ENCODE measurements around the gene GRIA1.

DNA sequence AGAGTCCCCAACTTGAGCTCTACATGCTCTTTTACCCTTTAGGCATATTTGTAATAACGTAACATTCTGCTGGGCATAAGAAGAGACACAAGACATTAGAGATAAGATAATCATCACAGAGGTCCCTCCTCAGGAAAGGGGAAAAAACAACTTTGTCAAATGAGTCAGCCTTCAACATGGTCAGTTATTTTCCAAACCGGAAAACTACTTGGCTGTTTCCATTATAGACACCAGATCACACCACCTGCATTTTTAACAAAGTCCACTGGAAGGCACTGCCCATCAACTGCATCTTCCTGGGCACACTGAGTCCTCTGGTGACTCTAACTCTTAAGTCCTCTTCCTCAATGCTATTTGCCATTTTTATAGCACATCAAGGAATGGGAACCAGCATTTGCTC is 326.4 kb downstream of the GRIA1 start:
- TF ChIP-seq, protein P1, sequence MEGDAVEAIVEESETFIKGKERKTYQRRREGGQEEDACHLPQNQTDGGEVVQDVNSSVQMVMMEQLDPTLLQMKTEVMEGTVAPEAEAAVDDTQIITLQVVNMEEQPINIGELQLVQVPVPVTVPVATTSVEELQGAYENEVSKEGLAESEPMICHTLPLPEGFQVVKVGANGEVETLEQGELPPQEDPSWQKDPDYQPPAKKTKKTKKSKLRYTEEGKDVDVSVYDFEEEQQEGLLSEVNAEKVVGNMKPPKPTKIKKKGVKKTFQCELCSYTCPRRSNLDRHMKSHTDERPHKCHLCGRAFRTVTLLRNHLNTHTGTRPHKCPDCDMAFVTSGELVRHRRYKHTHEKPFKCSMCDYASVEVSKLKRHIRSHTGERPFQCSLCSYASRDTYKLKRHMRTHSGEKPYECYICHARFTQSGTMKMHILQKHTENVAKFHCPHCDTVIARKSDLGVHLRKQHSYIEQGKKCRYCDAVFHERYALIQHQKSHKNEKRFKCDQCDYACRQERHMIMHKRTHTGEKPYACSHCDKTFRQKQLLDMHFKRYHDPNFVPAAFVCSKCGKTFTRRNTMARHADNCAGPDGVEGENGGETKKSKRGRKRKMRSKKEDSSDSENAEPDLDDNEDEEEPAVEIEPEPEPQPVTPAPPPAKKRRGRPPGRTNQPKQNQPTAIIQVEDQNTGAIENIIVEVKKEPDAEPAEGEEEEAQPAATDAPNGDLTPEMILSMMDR (IDR thresholded peaks at IDR 0.05), result no peak
- TF ChIP-seq EZH2 (IDR thresholded peaks at IDR 0.05; ENCODE audit: borderline replicate concordance, insufficient read depth, low read depth, low read length, poor library complexity, severe bottlenecking), result no peak

Measured in B cell (primary cell).